Lower leg skin (tissue), 4 donors: Measurements from ENCODE around the gene ZCCHC24. TPM values are rescaled to one million over a fixed set of nuclear protein-coding genes. Genes with fewer than 3 reads are reported as not detected.
"Not testable (repeated sequence)": the region's sequence is repeated elsewhere in the genome, so short reads cannot be mapped to it uniquely, and the experiment has no call there.

Source experiments
- DNase-seq, 2 donors: peaks; one replicate each; pipeline ENCODE4 v3.0.0-alpha.2; 2019; ENCODE audit warnings: low spot score in 2 of 2
- H3K4me3 ChIP-seq: fragments of 200-600 bp; sonication (generic); 2 replicates; pipeline ENCODE4 v1.5.1; 2017; ENCODE audit warnings: mild to moderate bottlenecking, low read depth; ENCODE audit not compliant: poor library complexity, severe bottlenecking
- POLR2A ChIP-seq, 2 donors: fragments of 450-650 bp; IDR thresholded peaks; one replicate each; pipeline ENCODE4 v1.6.1; 2016 to 2017; ENCODE audit warnings: antibody characterized with exemption in 2 of 2, mild to moderate bottlenecking in 1 of 2, moderate library complexity in 1 of 2
- WGBS, 2 donors: methylation state at CpG; one replicate each; pipeline ENCODE4 v1.1.5; 2018; 5-methylcytosine and 5-hydroxymethylcytosine counted together
- intact Hi-C: fragments of 100-400 bp; cut with DNase I; formaldehyde crosslinking; loops from one replicate; pipeline ENCODE4 v1.15.0; 2023; ENCODE audit warnings: low total_unique reads
- total RNA-seq, 4 donors: library from RNA; depleted of rRNA; stranded (reverse); fragments of >200 nt; gene quantifications; one replicate each; pipeline ENCODE4 v1.1.0, GENCODE V29; 2016
- TF ChIP-seq, protein P1 (sequence below), 3 donors: fragments of 450-650 bp; IDR thresholded peaks; one replicate each; pipeline ENCODE4 v1.5.1; 2016; ENCODE audit warnings: antibody characterized with exemption in 3 of 3, mild to moderate bottlenecking in 3 of 3, moderate library complexity in 2 of 3

The ZCCHC24 gene
- total RNA-seq, 4 donors from 2014 or later: 9.9 to 16.8 (median 13.1) TPM

DNA sequence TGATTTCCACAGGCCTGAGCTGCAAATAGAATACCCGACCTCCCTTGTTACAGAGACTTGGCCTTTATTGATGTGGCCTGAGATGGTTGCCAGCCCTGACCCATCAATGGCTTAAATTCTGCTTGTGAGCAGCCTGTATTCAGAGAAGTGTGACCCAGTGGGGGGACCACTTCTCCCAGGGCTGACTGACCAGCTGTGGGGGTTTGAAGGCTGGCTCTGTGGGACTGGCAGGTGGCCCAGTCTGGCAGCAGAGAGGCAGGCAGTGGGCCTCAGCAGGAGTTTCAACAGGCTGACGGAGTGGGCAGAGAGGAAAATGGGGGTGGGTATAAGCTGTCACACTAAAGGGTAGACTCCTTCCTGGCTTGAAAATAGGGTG is 110.3 kb downstream of the ZCCHC24 start:
- TF ChIP-seq POLR2A (IDR thresholded peaks at IDR 0.05): no peak
- TF ChIP-seq, protein P1, sequence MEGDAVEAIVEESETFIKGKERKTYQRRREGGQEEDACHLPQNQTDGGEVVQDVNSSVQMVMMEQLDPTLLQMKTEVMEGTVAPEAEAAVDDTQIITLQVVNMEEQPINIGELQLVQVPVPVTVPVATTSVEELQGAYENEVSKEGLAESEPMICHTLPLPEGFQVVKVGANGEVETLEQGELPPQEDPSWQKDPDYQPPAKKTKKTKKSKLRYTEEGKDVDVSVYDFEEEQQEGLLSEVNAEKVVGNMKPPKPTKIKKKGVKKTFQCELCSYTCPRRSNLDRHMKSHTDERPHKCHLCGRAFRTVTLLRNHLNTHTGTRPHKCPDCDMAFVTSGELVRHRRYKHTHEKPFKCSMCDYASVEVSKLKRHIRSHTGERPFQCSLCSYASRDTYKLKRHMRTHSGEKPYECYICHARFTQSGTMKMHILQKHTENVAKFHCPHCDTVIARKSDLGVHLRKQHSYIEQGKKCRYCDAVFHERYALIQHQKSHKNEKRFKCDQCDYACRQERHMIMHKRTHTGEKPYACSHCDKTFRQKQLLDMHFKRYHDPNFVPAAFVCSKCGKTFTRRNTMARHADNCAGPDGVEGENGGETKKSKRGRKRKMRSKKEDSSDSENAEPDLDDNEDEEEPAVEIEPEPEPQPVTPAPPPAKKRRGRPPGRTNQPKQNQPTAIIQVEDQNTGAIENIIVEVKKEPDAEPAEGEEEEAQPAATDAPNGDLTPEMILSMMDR (IDR thresholded peaks at IDR 0.05): no peak
- DNase-seq: no peak
- WGBS, 2 donors: 92% methylated on average over 2 of the region's 2 CpGs
- no peak overlapping the region for H3K4me3 ChIP-seq
- intact Hi-C loops: no loop called here

DNA sequence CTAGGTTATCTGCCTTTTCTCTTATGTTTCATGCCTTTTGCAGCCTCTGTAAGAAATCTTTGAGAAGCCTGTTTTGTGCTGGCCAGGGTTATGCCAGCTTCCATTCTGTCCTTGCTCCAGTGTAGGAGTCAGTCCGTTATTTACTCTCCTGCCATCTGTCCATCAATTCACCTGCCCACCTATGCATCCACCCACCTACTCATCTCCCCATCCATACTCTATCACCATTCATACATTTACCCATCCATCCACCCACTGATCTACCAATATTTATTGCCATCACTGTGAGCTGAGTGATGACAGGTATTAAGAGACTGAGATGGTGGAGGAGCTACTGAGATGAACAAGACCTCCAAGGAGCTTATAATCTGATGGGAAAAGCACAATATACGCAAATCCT is 110.9 kb downstream of the ZCCHC24 start:
- H3K4me3 ChIP-seq: no peak overlapping the region
- intact Hi-C loops: no loop called here
- TF ChIP-seq, protein P1 (IDR thresholded peaks at IDR 0.05): no peak
- no peak for TF ChIP-seq POLR2A (IDR thresholded peaks at IDR 0.05)
- 97% methylated on average over 2 of the region's 2 CpGs for WGBS, 2 donors
- DNase-seq: no peak

DNA sequence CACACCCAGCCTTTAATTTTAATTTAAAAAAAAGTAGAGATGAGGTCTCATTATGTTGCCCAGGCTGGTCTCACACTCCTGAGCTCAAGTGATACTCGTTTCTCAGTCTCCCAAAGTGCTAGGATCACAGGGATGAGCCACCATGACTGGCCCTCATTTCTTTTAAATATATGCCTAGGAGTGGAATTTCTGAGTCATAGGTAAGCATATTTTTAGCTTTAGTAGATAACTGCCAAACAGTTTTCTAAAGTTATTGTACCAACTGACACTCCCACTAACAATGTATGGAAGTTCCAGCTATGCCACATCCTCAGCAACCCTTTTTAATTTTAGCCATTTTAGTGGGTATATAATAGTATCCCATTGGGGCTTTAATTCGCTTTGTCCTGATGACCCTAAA is 111.9 kb downstream of the ZCCHC24 start:
- no peak overlapping the region for H3K4me3 ChIP-seq
- WGBS, 2 donors: 76 to 84% methylated on average over 2 of the region's 2 CpGs
- no peak for TF ChIP-seq POLR2A (IDR thresholded peaks at IDR 0.05)
- TF ChIP-seq, protein P1 (IDR thresholded peaks at IDR 0.05): no peak
- intact Hi-C loops: no loop called here
- no peak for DNase-seq

DNA sequence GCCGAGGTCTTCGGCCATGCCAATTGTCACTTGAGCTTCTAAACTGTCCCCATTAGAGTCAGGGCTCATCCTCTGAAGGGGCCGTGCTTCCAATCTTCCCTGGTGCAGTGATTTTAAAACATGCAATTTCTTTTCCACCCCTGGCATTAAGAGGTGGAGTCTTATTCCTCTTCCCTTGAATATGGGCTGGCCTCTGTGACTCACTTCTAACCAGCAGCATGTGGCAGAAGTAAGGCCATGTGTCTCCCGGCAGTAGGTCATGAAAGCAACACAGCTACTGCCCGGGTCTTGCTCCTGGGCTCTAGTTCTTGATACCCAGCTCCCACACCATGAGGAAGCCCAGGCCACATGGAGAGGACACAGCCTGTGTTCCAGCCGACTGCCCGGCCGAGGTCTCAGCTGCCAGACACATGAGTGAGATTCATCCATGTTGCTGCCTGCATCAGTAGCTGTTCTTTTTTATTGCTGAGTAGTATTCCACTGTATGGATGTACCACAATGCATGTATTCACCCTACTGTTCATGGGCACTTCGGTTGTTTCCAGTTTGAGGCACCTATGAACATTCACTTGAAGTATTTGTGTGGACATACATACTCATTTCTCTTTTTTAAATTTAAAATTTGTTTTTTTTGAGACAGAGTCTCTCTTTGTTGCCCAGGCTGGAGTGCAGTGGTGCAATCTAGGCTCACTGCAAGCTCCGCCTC is 112.7 kb downstream of the ZCCHC24 start:
- 89 to 98% methylated on average over 2 of the region's 10 CpGs for WGBS, 2 donors
- DNase-seq, intact Hi-C loops, H3K4me3 ChIP-seq: not testable (repeated sequence)

Other genes starting within 250 kb of the ZCCHC24 start
- gene PPIF, start 98.2 kb downstream of the ZCCHC24 start, total RNA-seq: 100 to 1,000 TPM in 1 of 4 donors, 10 to 100 TPM in 3; 59.3 to 123 (median 78.3) TPM
- under 1 TPM in 3 of 4 donors, not detected in 1; 0.05 to 0.38 (median 0.08) TPM for gene EIF5AL1, start 66.9 kb upstream of the ZCCHC24 start, total RNA-seq
- gene SFTPA2, start 114.8 kb upstream of the ZCCHC24 start, total RNA-seq: not detected
- gene SFTPA1, start 165.3 kb upstream of the ZCCHC24 start, total RNA-seq: not detected